Central memory CD8-positive, alpha-beta T cell (primary cell): ENCODE results near the gene ZNF132.
A peak's percentile ranks its signal among the peaks of the same experiment; 100 is the strongest.

Experiments
- ATAC-seq: fragments of 150-1000 bp; cut with Tn5 transposase; replicated peaks from 2 replicates; pipeline ENCODE4 v1.10.0; 2022; ENCODE audit warnings: mild to moderate bottlenecking, moderate FRiP score, moderate number of reproducible peaks; ENCODE audit not compliant: poor library complexity, severe bottlenecking; ENCODE audit errors: extremely low read depth
- DNase-seq, 2 donors: peaks; one replicate each; pipeline ENCODE4 v3.0.0; 2021; ENCODE audit warnings: low spot score in 2 of 2
- H3K27ac Mint-ChIP-seq: one replicate; pipeline ENCODE4 v1.8.0; 2022; ENCODE audit warnings: low read depth, mild to moderate bottlenecking, moderate library complexity, mixed read lengths
- H3K27me3 Mint-ChIP-seq: one replicate; pipeline ENCODE4 v1.8.0; 2022; ENCODE audit warnings: mixed read lengths
- H3K36me3 Mint-ChIP-seq: one replicate; pipeline ENCODE4 v1.8.0; 2022; ENCODE audit warnings: mild to moderate bottlenecking, moderate library complexity, mixed read lengths; ENCODE audit not compliant: insufficient read depth
- H3K4me1 Mint-ChIP-seq: one replicate; pipeline ENCODE4 v1.8.0; 2022; ENCODE audit warnings: mixed read lengths
- H3K4me3 Mint-ChIP-seq: one replicate; pipeline ENCODE4 v1.8.0; 2022; ENCODE audit warnings: mild to moderate bottlenecking, moderate library complexity, mixed read lengths
- H3K9me3 Mint-ChIP-seq: one replicate; pipeline ENCODE4 v1.8.0; 2022; ENCODE audit warnings: mixed read lengths

Gene ZNF132

GRCh38 chr19:58398087-58398486 lies 41.9 kb downstream of the ZNF132 start:
- no peaks in the 10 kb centered on the region for H3K27me3 Mint-ChIP-seq
- H3K9me3 Mint-ChIP-seq: no peaks in the 10 kb centered on the region
- peaks cover 20% of the 10 kb centered on the region for H3K36me3 Mint-ChIP-seq
- DNase-seq: no peak
- H3K4me1 Mint-ChIP-seq: peaks cover 21% of the 10 kb centered on the region
- no peak overlapping the region for H3K4me3 Mint-ChIP-seq
- H3K27ac Mint-ChIP-seq: no peak overlapping the region
- no peak for ATAC-seq

GRCh38 chr19:58397533-58398037 lies 42.4 kb downstream of the ZNF132 start:
- no peak for DNase-seq
- H3K27ac Mint-ChIP-seq: no peak overlapping the region
- H3K36me3 Mint-ChIP-seq: peaks cover 25% of the 10 kb centered on the region
- H3K4me3 Mint-ChIP-seq: no peak overlapping the region
- no peaks in the 10 kb centered on the region for H3K9me3 Mint-ChIP-seq
- no peaks in the 10 kb centered on the region for H3K27me3 Mint-ChIP-seq
- peaks cover 21% of the 10 kb centered on the region for H3K4me1 Mint-ChIP-seq
- ATAC-seq: no peak

GRCh38 chr19:58396691-58397532 lies 43.0 kb downstream of the ZNF132 start:
- Mint-ChIP-seq H3K36me3 (peaks cover 29% of the 10 kb centered on the region), H3K9me3 (no peaks in the 10 kb centered on the region), H3K27ac (no peak overlapping the region), H3K27me3 (no peaks in the 10 kb centered on the region), H3K4me3 (no peak overlapping the region), H3K4me1 (peaks cover 21% of the 10 kb centered on the region)
- DNase-seq: no peak
- ATAC-seq: no peak

- Mint-ChIP-seq H3K9me3 (no peaks in the 10 kb centered on the region), H3K4me3 (no peak overlapping the region), H3K4me1 (peaks cover 17% of the 10 kb centered on the region), H3K27ac (no peak overlapping the region), H3K27me3 (no peaks in the 10 kb centered on the region), H3K36me3 (peaks cover 32% of the 10 kb centered on the region)
- ATAC-seq (no peak), DNase-seq (no peak)
Measured at GRCh38 chr19:58395979-58396627, 43.9 kb downstream of the ZNF132 start.

GRCh38 chr19:58395220-58395978 lies 44.6 kb downstream of the ZNF132 start, which contains the start of gene RNF225:
TSS of gene RNF225 (plus strand) at chr19:58395656. CDS start at chr19:58396090, 434 bp downstream.
- H3K9me3 Mint-ChIP-seq: no peaks in the 10 kb centered on the region
- H3K4me1 Mint-ChIP-seq: peaks cover 19% of the 10 kb centered on the region

GRCh38 chr19:58394821-58395219 lies 45.1 kb downstream of the ZNF132 start:
- no peaks in the 10 kb centered on the region for H3K27me3 Mint-ChIP-seq
- H3K9me3 Mint-ChIP-seq: no peaks in the 10 kb centered on the region
- H3K4me1 Mint-ChIP-seq: peaks cover 19% of the 10 kb centered on the region
- DNase-seq: no peak
- no peak for ATAC-seq
- H3K27ac Mint-ChIP-seq: no peak overlapping the region
- no peak overlapping the region for H3K4me3 Mint-ChIP-seq
- peaks cover 43% of the 10 kb centered on the region for H3K36me3 Mint-ChIP-seq

More at GRCh38 chr19:58395220-58395978, 44.6 kb downstream of the ZNF132 start, which contains the start of gene RNF225:
- ATAC-seq: no peak
- Mint-ChIP-seq H3K4me3 (no peak within 1 kb of the TSS), H3K36me3 (peaks cover 39% of the 10 kb centered on the region), H3K27ac (no peak within 1 kb of the TSS), H3K27me3 (no peaks in the 10 kb centered on the region)
- no peak for DNase-seq

- Mint-ChIP-seq H3K4me3 (no peak overlapping the region), H3K4me1 (peaks cover 19% of the 10 kb centered on the region), H3K27me3 (no peaks in the 10 kb centered on the region), H3K9me3 (no peaks in the 10 kb centered on the region), H3K36me3 (peaks cover 51% of the 10 kb centered on the region), H3K27ac (no peak overlapping the region)
- DNase-seq (no peak), ATAC-seq (no peak)
Measured at GRCh38 chr19:58393725-58394033, 46.3 kb downstream of the ZNF132 start.

- Mint-ChIP-seq H3K4me1 (peaks cover 21% of the 10 kb centered on the region), H3K27ac (no peak overlapping the region), H3K9me3 (no peaks in the 10 kb centered on the region), H3K4me3 (no peak overlapping the region), H3K36me3 (peaks cover 55% of the 10 kb centered on the region), H3K27me3 (no peaks in the 10 kb centered on the region)
- ATAC-seq (no peak), DNase-seq (no peak)
Measured at GRCh38 chr19:58392945-58393724, 46.8 kb downstream of the ZNF132 start.

- no peaks in the 10 kb centered on the region for H3K9me3 Mint-ChIP-seq
- peak overlapping the region; percentile 98 for H3K27ac Mint-ChIP-seq
- peaks cover 24% of the 10 kb centered on the region for H3K4me1 Mint-ChIP-seq
- H3K4me3 Mint-ChIP-seq: peak overlapping the region; percentile 89
- H3K36me3 Mint-ChIP-seq: peaks cover 70% of the 10 kb centered on the region
- ATAC-seq (no peak), DNase-seq (no peak)
- no peaks in the 10 kb centered on the region for H3K27me3 Mint-ChIP-seq
Measured at GRCh38 chr19:58388175-58388526, 51.8 kb downstream of the ZNF132 start.

GRCh38 chr19:58387338-58388174 lies 52.4 kb downstream of the ZNF132 start:
- H3K27ac Mint-ChIP-seq: peak overlapping the region; percentile 98
- ATAC-seq: no peak
- DNase-seq: no peak
- no peaks in the 10 kb centered on the region for H3K9me3 Mint-ChIP-seq
- peaks cover 65% of the 10 kb centered on the region for H3K36me3 Mint-ChIP-seq
- H3K4me1 Mint-ChIP-seq: peaks cover 24% of the 10 kb centered on the region
- H3K27me3 Mint-ChIP-seq: no peaks in the 10 kb centered on the region
- peak overlapping the region; percentile 89 for H3K4me3 Mint-ChIP-seq

GRCh38 chr19:58386576-58387337 lies 53.2 kb downstream of the ZNF132 start, which contains the start of gene RPS5:
TSS of gene RPS5 (plus strand) at chr19:58387269. CDS start at chr19:58388138, 869 bp downstream.
- Mint-ChIP-seq H3K4me3 (peak within 1 kb of the TSS; percentile 89), H3K27me3 (no peaks in the 10 kb centered on the region), H3K9me3 (no peaks in the 10 kb centered on the region), H3K4me1 (peaks cover 29% of the 10 kb centered on the region), H3K36me3 (peaks cover 63% of the 10 kb centered on the region), H3K27ac (peak within 1 kb of the TSS; percentile 98)
- DNase-seq (peak; percentile 83 to 95), ATAC-seq (peak; percentile 95)
